Peyer's patch (tissue), 4 donors: Measurements from ENCODE around the gene MRPS24.

ENCODE experiments used
- POLR2A ChIP-seq, 2 donors: fragments of 450-650 bp; IDR thresholded peaks; one replicate each; pipeline ENCODE4 v1.5.1; 2017; ENCODE audit warnings: antibody characterized with exemption in 2 of 2, mild to moderate bottlenecking in 2 of 2, moderate library complexity in 2 of 2
- TF ChIP-seq, protein P1 (sequence below), 6 experiments: fragments of 450-650 bp in 4 of 6; fragments of 200-600 bp in 2 of 6; sonication (generic) in 1 of 6; IDR thresholded peaks; one replicate each; pipeline ENCODE4 v1.5.1; 2017 to 2019; ENCODE audit warnings: antibody characterized with exemption in 6 of 6, mild to moderate bottlenecking in 3 of 6, moderate library complexity in 1 of 6

DNA sequence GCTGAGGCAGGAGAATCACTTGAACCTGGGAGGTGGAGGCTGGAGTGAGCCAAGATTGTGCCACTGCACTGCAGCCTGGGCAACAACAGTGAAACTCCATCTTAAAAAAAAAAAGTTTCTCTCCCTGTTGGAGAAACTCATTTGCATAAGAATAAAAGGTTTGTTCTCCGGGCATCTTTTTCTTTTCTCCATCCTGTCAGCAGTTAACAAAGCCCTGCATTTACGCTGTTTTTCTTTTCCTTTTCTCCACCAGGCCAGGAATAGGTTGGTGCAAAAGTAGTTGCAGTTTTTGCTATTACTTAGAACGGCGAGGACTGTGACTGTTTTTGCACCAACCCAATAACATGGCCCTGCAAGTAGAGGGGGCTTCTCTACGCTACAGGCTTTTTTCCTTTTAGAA is 46.6 kb upstream of the MRPS24 start:
- TF ChIP-seq POLR2A (IDR thresholded peaks at IDR 0.05) = no peak
- TF ChIP-seq, protein P1, sequence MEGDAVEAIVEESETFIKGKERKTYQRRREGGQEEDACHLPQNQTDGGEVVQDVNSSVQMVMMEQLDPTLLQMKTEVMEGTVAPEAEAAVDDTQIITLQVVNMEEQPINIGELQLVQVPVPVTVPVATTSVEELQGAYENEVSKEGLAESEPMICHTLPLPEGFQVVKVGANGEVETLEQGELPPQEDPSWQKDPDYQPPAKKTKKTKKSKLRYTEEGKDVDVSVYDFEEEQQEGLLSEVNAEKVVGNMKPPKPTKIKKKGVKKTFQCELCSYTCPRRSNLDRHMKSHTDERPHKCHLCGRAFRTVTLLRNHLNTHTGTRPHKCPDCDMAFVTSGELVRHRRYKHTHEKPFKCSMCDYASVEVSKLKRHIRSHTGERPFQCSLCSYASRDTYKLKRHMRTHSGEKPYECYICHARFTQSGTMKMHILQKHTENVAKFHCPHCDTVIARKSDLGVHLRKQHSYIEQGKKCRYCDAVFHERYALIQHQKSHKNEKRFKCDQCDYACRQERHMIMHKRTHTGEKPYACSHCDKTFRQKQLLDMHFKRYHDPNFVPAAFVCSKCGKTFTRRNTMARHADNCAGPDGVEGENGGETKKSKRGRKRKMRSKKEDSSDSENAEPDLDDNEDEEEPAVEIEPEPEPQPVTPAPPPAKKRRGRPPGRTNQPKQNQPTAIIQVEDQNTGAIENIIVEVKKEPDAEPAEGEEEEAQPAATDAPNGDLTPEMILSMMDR (IDR thresholded peaks at IDR 0.05) = no peak
